Epithelial cell of prostate (primary cell): ENCODE measurements around the gene DLG2.
"Not testable (repeated sequence)": the region's sequence is repeated elsewhere in the genome, so short reads cannot be mapped to it uniquely, and the experiment has no call there.

Experiments used
- DNase-seq: peaks from one replicate; pipeline ENCODE4 v3.0.0-alpha.2; 2011; ENCODE audit warnings: low read depth, low spot score
- H3K27ac ChIP-seq: fragments of 450-650 bp; 2 replicates; pipeline ENCODE4 v1.5.1; 2017; ENCODE audit warnings: mild to moderate bottlenecking

Gene DLG2

GRCh38 chr11:85475660-85476517 lies 151.3 kb downstream of the DLG2 start:
- H3K27ac ChIP-seq = no peak overlapping the region
- DNase-seq = no peak

- no peak for DNase-seq
- H3K27ac ChIP-seq = no peak overlapping the region
These were observed 154.2 kb downstream of the DLG2 start for GRCh38 chr11:85472953-85473352.

- no peak overlapping the region for H3K27ac ChIP-seq
These were observed 162.9 kb downstream of the DLG2 start for GRCh38 chr11:85464283-85464682.

GRCh38 chr11:85459304-85459703 lies 167.8 kb downstream of the DLG2 start:
- no peak overlapping the region for H3K27ac ChIP-seq
- DNase-seq = no peak

More at GRCh38 chr11:85464283-85464682, 162.9 kb downstream of the DLG2 start:
- no peak for DNase-seq

GRCh38 chr11:85444479-85444878 lies 182.7 kb downstream of the DLG2 start:
- no peak for DNase-seq

GRCh38 chr11:85440273-85440672 lies 186.9 kb downstream of the DLG2 start:
- H3K27ac ChIP-seq = no peak overlapping the region
- DNase-seq = no peak

More at GRCh38 chr11:85444479-85444878, 182.7 kb downstream of the DLG2 start:
- no peak overlapping the region for H3K27ac ChIP-seq

- no peak for DNase-seq
- no peak overlapping the region for H3K27ac ChIP-seq
These were observed 188.8 kb downstream of the DLG2 start for GRCh38 chr11:85438328-85438727.

- DNase-seq = no peak
- no peak overlapping the region for H3K27ac ChIP-seq
These were observed 195.8 kb downstream of the DLG2 start for GRCh38 chr11:85431319-85431718.

GRCh38 chr11:85423794-85424193 lies 203.3 kb downstream of the DLG2 start:
- DNase-seq = no peak
- H3K27ac ChIP-seq = no peak overlapping the region

- DNase-seq = no peak
These were observed 203.8 kb downstream of the DLG2 start for GRCh38 chr11:85423316-85423715.

GRCh38 chr11:85414175-85414574 lies 213.0 kb downstream of the DLG2 start:
- H3K27ac ChIP-seq = no peak overlapping the region
- no peak for DNase-seq

More at GRCh38 chr11:85423316-85423715, 203.8 kb downstream of the DLG2 start:
- no peak overlapping the region for H3K27ac ChIP-seq

- no peak for DNase-seq
- no peak overlapping the region for H3K27ac ChIP-seq
These were observed 219.5 kb downstream of the DLG2 start for GRCh38 chr11:85407648-85408047.

- no peak overlapping the region for H3K27ac ChIP-seq
- DNase-seq = no peak
These were observed 220.3 kb downstream of the DLG2 start for GRCh38 chr11:85406841-85407240.

- no peak for DNase-seq
- no peak overlapping the region for H3K27ac ChIP-seq
These were observed 220.8 kb downstream of the DLG2 start for GRCh38 chr11:85406316-85406715.

GRCh38 chr11:85395515-85396055 lies 231.6 kb downstream of the DLG2 start:
- DNase-seq, H3K27ac ChIP-seq: not testable (repeated sequence)

GRCh38 chr11:85394283-85394682 lies 232.9 kb downstream of the DLG2 start:
- no peak overlapping the region for H3K27ac ChIP-seq
- no peak for DNase-seq

GRCh38 chr11:85391141-85391540 lies 236.0 kb downstream of the DLG2 start:
- H3K27ac ChIP-seq = no peak overlapping the region
- no peak for DNase-seq

GRCh38 chr11:85385547-85385946 lies 241.6 kb downstream of the DLG2 start:
- no peak overlapping the region for H3K27ac ChIP-seq
- no peak for DNase-seq

- no peak overlapping the region for H3K27ac ChIP-seq
- DNase-seq = no peak
These were observed 242.0 kb downstream of the DLG2 start for GRCh38 chr11:85385111-85385510.

- no peak overlapping the region for H3K27ac ChIP-seq
- DNase-seq = no peak
These were observed 248.1 kb downstream of the DLG2 start for GRCh38 chr11:85379066-85379465.

- H3K27ac ChIP-seq = no peak overlapping the region
- no peak for DNase-seq
These were observed 249.2 kb downstream of the DLG2 start for GRCh38 chr11:85377901-85378300.

GRCh38 chr11:85359859-85360258 lies 267.3 kb downstream of the DLG2 start:
- no peak overlapping the region for H3K27ac ChIP-seq
- DNase-seq = no peak
